GM19351 (cell line): ENCODE data around the gene YARS2.

Source experiments
- ATAC-seq: cut with Tn5 transposase; IDR thresholded peaks from one replicate; pipeline ENCODE4 v1.9.1; 2021; ENCODE audit warnings: mild to moderate bottlenecking, moderate library complexity; ENCODE audit not compliant: unreplicated experiment

Gene YARS2

GRCh38 chr12:32755654-32756475, at the start of gene YARS2:
YARS2 (minus strand) TSS chr12:32755897; CDS start chr12:32755874, 23 bp downstream.
- peak; percentile 84 for ATAC-seq

GRCh38 chr12:32804301-32804700, 48.6 kb upstream of the YARS2 start:
- no peak for ATAC-seq

- ATAC-seq, result no peak
These were observed 45.7 kb upstream of the YARS2 start for GRCh38 chr12:32801269-32801980.

GRCh38 chr12:32794281-32794680, 38.6 kb upstream of the YARS2 start:
- ATAC-seq, result no peak

- no peak for ATAC-seq
These were observed 34.2 kb upstream of the YARS2 start for GRCh38 chr12:32789916-32790315.

- no peak for ATAC-seq
These were observed 33.7 kb upstream of the YARS2 start for GRCh38 chr12:32789446-32789845.

- no peak for ATAC-seq
These were observed 32.7 kb upstream of the YARS2 start for GRCh38 chr12:32788405-32788804.

GRCh38 chr12:32785557-32785956, 29.9 kb upstream of the YARS2 start:
- ATAC-seq, result no peak

GRCh38 chr12:32783029-32783428, 27.3 kb upstream of the YARS2 start:
- no peak for ATAC-seq

GRCh38 chr12:32780071-32780470, 24.4 kb upstream of the YARS2 start:
- no peak for ATAC-seq

GRCh38 chr12:32777691-32778175, 22.0 kb upstream of the YARS2 start:
- ATAC-seq, result no peak

- ATAC-seq, result no peak
These were observed 21.5 kb upstream of the YARS2 start for GRCh38 chr12:32777159-32777558.

- ATAC-seq, result no peak
These were observed 20.6 kb upstream of the YARS2 start for GRCh38 chr12:32776258-32776657.

GRCh38 chr12:32773691-32774090, 18.0 kb upstream of the YARS2 start:
- no peak for ATAC-seq

- no peak for ATAC-seq
These were observed 14.4 kb upstream of the YARS2 start for GRCh38 chr12:32770141-32770540.

- ATAC-seq, result no peak
These were observed 12.8 kb upstream of the YARS2 start for GRCh38 chr12:32768518-32768917.

GRCh38 chr12:32765906-32766305, 10.2 kb upstream of the YARS2 start:
- ATAC-seq, result no peak

- ATAC-seq, result peak; percentile 77
These were observed 6.0 kb upstream of the YARS2 start for GRCh38 chr12:32761716-32762115.

- ATAC-seq, result no peak
These were observed 1.5 kb upstream of the YARS2 start for GRCh38 chr12:32757157-32757556.

- no peak for ATAC-seq
These were observed 874 bp upstream of the YARS2 start for GRCh38 chr12:32756476-32757066.

GRCh38 chr12:32755051-32755653, 545 bp downstream of the YARS2 start:
- peak; percentile 72 for ATAC-seq
